Thoracic aorta (tissue), 2 donors: ENCODE data around the gene PPM1M. TPM values are rescaled to one million over a fixed set of nuclear protein-coding genes. Genes with fewer than 3 reads are reported as not detected.

ENCODE experiments used
- ATAC-seq: fragments of 150-250 bp; one replicate; pipeline ENCODE4 v1.8.0; 2017; ENCODE audit warnings: low read depth; ENCODE audit not compliant: insufficient number of reproducible peaks, low FRiP score
- DNase-seq: peaks from one replicate; pipeline ENCODE4 v3.0.0-alpha.2; 2020; ENCODE audit warnings: low spot score
- H3K27ac ChIP-seq, 2 donors: fragments of 200-600 bp; sonication (generic); 1 replicate in 1 of 2; 2 replicates in 1 of 2; pipeline ENCODE4 v1.5.1; 2016; ENCODE audit warnings: mild to moderate bottlenecking in 2 of 2, moderate library complexity in 2 of 2
- H3K27me3 ChIP-seq: fragments of 200-600 bp; sonication (generic); replicated peaks from 2 replicates; pipeline ENCODE4 v1.6.0; 2016; ENCODE audit warnings: mild to moderate bottlenecking; ENCODE audit not compliant: insufficient read depth
- H3K36me3 ChIP-seq: fragments of 200-600 bp; sonication (generic); one replicate; pipeline ENCODE4 v1.5.1; 2016
- H3K4me1 ChIP-seq, 2 donors: fragments of 200-600 bp; sonication (generic); 1 replicate in 1 of 2; 2 replicates in 1 of 2; pipeline versions ENCODE4 v1.5.1 to v1.6.0; 2016; ENCODE audit warnings: low read depth in 2 of 2, mild to moderate bottlenecking in 1 of 2; ENCODE audit not compliant: control insufficient read depth in 1 of 2
- H3K4me3 ChIP-seq: fragments of 200-600 bp; sonication (generic); 2 replicates; pipeline ENCODE4 v1.5.1; 2016; ENCODE audit warnings: mild to moderate bottlenecking
- H3K9me3 ChIP-seq: fragments of 200-600 bp; sonication (generic); 2 replicates; pipeline ENCODE4 v1.5.1; 2016
- total RNA-seq, 2 donors: library from RNA; depleted of rRNA; stranded (reverse); fragments of >200 nt; gene quantifications; one replicate each; pipeline versions ENCODE4 v1.1.0 to v1.2.3, GENCODE V29; 2016
- TF ChIP-seq, protein P1 (sequence below): fragments of 200-600 bp; sonication (generic); IDR thresholded peaks from one replicate; pipeline ENCODE4 v1.5.1; 2019; ENCODE audit warnings: antibody characterized with exemption

PPM1M gene
- total RNA-seq, 2 donors from 2014 or later = 41.6 to 51.9 TPM

GRCh38 chr3:52228266-52228665 lies 17.3 kb upstream of the PPM1M start:
- Histone ChIP-seq H3K4me1 (no peaks in the 10 kb centered on the region), H3K4me3 (no peak overlapping the region), H3K9me3 (no peaks in the 10 kb centered on the region), H3K27me3 (no peaks in the 10 kb centered on the region), H3K27ac (no peak overlapping the region), H3K36me3 (peaks cover 34% of the 10 kb centered on the region)
- ATAC-seq (no peak), DNase-seq (no peak)
- TF ChIP-seq, protein P1, sequence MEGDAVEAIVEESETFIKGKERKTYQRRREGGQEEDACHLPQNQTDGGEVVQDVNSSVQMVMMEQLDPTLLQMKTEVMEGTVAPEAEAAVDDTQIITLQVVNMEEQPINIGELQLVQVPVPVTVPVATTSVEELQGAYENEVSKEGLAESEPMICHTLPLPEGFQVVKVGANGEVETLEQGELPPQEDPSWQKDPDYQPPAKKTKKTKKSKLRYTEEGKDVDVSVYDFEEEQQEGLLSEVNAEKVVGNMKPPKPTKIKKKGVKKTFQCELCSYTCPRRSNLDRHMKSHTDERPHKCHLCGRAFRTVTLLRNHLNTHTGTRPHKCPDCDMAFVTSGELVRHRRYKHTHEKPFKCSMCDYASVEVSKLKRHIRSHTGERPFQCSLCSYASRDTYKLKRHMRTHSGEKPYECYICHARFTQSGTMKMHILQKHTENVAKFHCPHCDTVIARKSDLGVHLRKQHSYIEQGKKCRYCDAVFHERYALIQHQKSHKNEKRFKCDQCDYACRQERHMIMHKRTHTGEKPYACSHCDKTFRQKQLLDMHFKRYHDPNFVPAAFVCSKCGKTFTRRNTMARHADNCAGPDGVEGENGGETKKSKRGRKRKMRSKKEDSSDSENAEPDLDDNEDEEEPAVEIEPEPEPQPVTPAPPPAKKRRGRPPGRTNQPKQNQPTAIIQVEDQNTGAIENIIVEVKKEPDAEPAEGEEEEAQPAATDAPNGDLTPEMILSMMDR = no peak

- H3K36me3 ChIP-seq = peaks cover 34% of the 10 kb centered on the region
- H3K4me1 ChIP-seq = no peaks in the 10 kb centered on the region
- DNase-seq (no peak), ATAC-seq (no peak)
- H3K27me3 ChIP-seq = no peaks in the 10 kb centered on the region
- no peaks in the 10 kb centered on the region for H3K9me3 ChIP-seq
- TF ChIP-seq, protein P1 = no peak
- H3K27ac ChIP-seq = no peak overlapping the region
- H3K4me3 ChIP-seq = no peak overlapping the region
Measured at GRCh38 chr3:52228751-52229291, 16.7 kb upstream of the PPM1M start.

- no peaks in the 10 kb centered on the region for H3K27me3 ChIP-seq
- H3K9me3 ChIP-seq = no peaks in the 10 kb centered on the region
- peaks cover 38% of the 10 kb centered on the region for H3K36me3 ChIP-seq
- H3K4me1 ChIP-seq = no peaks in the 10 kb centered on the region
- DNase-seq (no peak), ATAC-seq (no peak)
- no peak overlapping the region for H3K4me3 ChIP-seq
- H3K27ac ChIP-seq = no peak overlapping the region
- TF ChIP-seq, protein P1 = no peak
Measured at GRCh38 chr3:52229656-52230055, 15.9 kb upstream of the PPM1M start.

DNA sequence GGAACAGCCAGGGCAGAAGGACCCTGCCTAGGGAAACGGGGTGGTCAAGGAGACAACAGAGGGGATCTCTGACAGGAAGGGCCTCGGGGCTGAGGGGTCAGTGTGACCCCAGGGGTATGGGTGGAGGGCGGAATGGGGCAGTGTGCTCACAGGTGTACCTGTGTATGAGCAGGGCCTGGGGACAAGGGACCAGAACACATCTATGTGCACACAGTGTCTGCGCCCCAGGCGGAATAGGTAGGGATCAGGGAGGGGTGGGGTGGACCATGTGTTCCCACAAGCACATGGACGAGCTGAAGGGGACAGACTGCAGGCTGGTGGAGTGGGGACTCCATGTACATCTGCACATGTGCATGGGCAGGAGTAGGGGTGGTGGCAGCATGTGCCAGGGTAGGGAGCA lies 15.1 kb upstream of the PPM1M start:
- Histone ChIP-seq H3K4me3 (no peak overlapping the region), H3K27ac (no peak overlapping the region), H3K4me1 (peaks cover under 1 to 5% of the 10 kb centered on the region in 2 donors), H3K9me3 (no peaks in the 10 kb centered on the region), H3K36me3 (peaks cover 40% of the 10 kb centered on the region), H3K27me3 (no peaks in the 10 kb centered on the region)
- TF ChIP-seq, protein P1 = no peak
- ATAC-seq (no peak), DNase-seq (no peak)

- DNase-seq = no peak
- no peaks in the 10 kb centered on the region for H3K9me3 ChIP-seq
- H3K36me3 ChIP-seq = peaks cover 40% of the 10 kb centered on the region
- no peaks in the 10 kb centered on the region for H3K27me3 ChIP-seq
- H3K4me3 ChIP-seq = no peak overlapping the region
- TF ChIP-seq, protein P1 = no peak
- no peak for ATAC-seq
- H3K4me1 ChIP-seq = peaks cover 4 to 10% of the 10 kb centered on the region in 2 donors
- H3K27ac ChIP-seq = no peak overlapping the region
Measured at GRCh38 chr3:52230889-52231499, 14.6 kb upstream of the PPM1M start.
